Measurements from ENCODE around the gene TK2. TPM values are rescaled to one million over a fixed set of nuclear protein-coding genes. Genes with fewer than 3 reads are reported as not detected.
"Not testable (repeated sequence)": the region's sequence is repeated elsewhere in the genome, so short reads cannot be mapped to it uniquely, and the experiment has no call there.

TK2 gene
- polyA plus RNA-seq, 1 donor: 14.9 TPM

GRCh38 chr16:66507731-66508239 lies 42.1 kb downstream of the TK2 start:
- DNase-seq (ENCODE audit: low read depth): no peak

DNA sequence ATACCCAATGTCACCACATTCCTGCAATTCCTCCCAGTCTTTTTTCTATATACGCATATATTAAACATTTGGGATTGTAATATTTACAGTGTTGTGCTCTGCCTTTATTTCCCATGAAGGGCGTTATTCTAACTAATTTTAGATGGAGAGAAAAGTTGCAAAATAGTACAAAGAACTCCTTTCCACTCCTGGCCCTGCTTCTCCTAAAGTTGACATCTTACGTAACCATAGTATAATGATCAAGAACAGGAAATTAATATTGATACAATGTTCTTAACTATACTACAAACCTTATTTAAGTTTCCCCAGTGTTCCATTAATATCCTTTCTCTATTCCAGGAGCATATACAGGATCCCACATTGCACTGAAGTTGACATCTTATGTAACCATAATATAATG lies 46.3 kb downstream of the TK2 start:
- no peak for DNase-seq (ENCODE audit: low read depth)

DNA sequence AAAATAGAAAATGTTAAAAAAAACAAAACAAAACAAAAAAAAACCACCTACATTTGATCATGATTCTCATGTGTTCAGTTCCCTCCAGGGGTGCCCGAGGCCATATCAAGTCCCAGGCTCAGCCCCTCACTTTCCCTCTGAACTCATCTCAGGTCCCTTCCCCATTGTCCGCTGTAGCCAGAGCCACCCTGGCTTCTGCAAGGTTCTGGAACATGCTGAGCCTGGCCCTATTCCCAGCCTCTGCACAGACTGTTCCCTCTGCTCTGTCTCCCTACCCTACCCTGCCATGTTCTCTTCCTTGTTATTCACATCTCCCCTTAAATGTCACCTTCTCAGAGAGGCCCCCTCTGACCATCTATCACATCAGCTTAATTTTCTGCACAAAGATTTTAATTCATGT lies 46.9 kb downstream of the TK2 start:
- no peak for DNase-seq (ENCODE audit: low read depth)

GRCh38 chr16:66502020-66502913 lies 47.7 kb downstream of the TK2 start:
- DNase-seq (ENCODE audit: low read depth): no peak

- not testable (repeated sequence) for DNase-seq (ENCODE audit: low read depth)
Measured at GRCh38 chr16:66501563-66501962, 48.4 kb downstream of the TK2 start.

- DNase-seq (ENCODE audit: low read depth): not testable (repeated sequence)
Measured at GRCh38 chr16:66497921-66498320, 52.0 kb downstream of the TK2 start.

DNA sequence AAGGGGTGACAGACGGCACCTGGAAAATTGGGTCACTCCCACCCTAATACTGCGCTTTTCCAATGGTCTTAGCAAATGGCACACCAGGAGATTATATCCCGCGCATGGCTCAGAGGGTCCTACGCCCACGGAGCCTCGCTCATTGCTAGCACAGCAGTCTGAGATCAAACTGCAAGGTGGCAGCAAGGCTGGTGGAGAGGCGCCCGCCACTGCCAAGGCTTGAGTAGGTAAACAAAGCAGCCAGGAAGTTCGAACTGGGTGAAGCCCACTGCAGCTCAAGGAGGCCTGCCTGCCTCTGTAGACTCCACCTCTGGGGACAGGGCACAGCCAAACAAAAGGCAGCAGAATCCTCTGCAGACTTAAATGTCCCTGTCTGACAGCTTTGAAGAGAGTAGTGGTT lies 53.7 kb downstream of the TK2 start:
- not testable (repeated sequence) for DNase-seq (ENCODE audit: low read depth)

DNA sequence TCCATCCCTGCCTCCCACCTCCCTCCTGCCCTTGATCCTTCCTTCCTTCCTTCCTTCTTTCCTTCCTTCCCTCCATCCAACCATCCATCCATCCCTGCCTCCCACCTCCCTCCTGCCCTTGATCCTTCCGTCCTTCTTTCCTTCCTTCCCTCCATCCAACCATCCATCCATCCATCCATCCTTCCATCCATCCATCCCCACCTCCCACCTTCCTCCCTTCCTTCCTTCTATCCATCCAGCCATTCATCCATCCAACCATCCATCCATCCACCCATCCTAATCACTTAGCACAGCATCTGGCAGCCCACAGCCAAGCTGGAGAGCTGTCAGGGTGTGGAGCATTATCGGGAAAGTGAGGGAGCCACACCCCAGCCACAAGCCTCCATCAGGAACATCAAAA lies 54.5 kb downstream of the TK2 start:
- DNase-seq (ENCODE audit: low read depth): no peak

- no peak for DNase-seq (ENCODE audit: low read depth)
Measured at GRCh38 chr16:66494916-66495315, 55.0 kb downstream of the TK2 start.

DNA sequence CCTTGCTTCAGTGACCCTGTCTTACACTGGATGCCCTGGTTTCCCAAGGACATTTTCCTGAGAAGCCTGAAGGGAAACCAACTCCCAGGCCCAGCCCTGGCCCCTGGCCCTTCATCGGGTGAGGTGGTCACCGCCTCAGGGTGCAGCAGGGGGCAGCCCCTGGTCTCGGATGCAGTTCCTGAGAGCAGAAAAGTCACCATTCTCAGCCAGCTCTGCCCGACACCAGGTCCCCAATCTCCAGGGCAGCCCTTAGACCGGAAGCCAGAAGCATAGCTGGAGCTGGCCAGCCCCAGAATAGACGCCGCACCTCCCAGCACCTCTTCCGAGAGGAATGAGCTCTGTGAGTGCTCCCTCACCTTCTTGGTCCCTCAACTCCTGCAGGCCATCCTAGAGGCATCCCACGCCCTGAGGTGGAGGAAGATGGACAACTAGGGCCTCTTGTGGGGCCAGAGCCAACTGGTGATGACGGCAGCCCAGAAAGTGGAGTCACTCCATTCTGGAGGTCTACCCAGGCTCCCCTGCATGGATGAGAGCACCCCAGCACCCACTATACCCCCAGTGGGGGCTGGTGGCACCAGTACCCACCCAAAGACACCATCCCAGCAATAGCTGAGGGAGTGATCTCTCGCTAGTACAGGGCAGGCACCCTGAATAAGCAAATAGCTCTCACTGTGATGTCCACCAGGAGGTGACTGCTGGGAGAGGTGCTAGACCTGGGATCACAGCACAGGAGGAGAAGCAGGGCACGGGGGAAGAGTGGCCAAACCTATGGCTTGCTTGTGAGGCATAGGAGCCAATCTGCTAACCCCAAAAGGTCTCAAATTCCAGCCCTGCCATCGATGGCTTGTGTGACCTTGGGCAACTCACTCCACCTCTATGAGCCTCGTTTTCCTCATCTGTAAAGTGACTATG lies 56.2 kb downstream of the TK2 start:
- DNase-seq (ENCODE audit: low read depth): no peak

DNA sequence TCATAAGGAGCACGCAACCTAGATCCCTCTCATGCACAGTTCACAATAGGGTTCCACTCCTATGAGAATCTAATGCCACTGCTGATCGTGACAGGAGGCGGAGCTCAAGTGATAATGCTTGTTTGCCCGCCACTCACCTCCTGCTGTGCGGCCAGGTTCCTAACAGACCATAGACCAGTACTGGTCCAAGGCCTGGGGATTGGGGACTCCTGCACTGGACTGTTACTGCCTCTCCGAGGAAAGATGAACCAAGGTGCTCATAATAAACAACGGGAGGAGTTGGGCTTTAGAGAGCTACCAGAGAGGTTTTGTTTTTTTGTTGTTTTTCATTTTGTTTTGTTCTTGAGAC lies 58.2 kb downstream of the TK2 start:
- DNase-seq (ENCODE audit: low read depth): no peak

DNA sequence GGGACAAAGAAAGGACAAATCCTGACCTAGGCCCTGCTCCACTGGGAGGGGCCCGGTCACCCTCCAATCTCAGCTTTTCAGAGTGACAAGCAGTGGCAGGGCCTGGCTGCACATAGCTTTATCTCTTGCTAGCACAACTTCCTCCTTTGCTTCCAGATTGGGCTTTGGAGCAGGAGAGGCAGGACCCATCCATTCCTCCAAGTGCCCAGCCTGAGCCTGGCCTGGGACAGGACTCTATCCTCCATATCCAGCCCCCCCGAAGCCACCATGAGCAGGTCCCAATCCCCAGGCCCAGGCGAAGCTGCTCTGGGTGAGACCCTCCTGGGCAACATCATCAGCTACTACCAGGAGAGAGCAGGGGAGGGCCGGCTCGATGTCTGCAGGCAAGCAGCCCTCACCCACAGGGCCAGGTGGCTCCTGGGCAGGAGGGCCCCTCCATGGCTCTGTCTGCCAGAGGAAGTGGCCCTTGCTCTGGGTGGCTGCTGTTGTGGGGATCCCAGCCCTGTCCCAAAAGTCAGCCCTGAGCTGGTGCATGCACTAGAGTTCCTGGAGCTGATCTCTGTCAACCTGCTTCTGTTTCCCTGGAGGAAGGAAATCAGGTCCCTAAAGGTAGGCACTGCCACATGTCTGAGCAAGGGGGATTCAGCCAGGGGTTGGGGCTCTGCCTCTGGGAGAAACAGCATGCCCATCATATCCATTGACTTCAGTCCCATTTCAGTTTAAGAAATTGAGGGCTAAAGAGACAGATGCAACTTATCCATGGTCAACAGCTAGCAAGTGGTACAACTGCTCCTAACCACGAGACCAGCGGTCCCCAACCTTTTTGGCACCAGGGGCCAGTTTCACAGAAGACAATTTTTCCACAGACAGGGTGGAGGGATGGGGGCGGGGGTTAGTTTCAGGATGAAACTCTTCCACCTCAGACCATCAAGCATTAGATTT lies 58.9 kb downstream of the TK2 start:
- no peak for DNase-seq (ENCODE audit: low read depth)

DNA sequence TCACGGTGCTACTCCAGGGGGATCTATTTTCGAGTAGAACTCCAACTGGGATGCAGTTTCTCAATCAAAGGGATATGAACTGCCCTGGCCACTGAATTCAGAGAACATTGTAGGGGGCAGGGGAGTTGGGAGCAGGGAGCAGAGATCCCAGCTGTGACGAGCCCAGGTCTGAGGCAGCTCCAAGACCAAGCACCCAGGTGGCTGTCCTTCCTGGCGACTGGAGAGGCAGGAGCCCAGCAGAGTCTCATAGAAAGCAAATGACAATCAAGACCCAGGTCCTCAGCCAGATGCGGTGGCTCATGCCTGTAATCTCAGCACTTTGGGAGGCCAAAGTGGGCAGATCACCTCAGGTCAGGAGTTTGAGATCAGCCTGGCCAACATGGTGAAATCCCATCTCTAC lies 60.1 kb downstream of the TK2 start:
- no peak for DNase-seq (ENCODE audit: low read depth)

DNA sequence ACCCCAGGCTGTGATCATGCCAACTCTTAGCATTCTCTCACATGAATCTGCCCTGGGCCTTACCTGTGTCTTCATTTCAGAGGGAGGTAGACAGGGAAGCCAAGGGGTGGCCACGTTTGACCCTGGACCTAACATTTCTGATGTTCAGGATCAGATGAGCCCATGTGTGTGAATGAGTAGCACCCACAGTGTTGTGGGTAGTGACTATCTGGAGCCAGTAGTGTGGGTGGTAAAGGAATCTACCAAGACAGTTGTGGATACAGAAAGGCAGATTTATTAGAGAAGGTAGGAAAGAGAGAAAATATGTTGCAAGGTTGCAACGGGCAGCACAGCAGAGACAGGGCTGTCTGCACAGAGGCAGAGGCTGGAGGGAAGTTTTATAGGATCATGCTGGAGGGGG lies 60.5 kb downstream of the TK2 start:
- no peak for DNase-seq (ENCODE audit: low read depth)

DNA sequence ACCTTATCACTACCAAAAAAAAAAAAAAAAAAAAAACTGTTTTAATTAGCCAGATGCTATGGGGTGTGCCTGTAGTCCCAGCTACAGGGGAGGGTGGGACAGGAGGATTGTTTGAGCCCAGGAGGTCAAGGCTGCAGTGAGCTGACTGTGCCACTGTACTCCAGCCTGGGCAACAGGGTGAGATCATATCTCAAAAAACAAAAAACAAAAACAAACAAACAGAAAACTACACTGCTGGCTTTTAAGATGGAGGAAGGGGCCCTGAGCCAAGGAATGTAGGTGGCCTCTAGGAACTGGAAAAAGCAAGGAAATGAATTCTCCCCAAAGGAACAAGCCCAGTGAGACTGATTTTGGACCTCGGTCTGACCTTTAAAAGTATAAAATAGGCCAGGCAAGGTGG lies 61.4 kb downstream of the TK2 start:
- no peak for DNase-seq (ENCODE audit: low read depth)

- no peak for DNase-seq (ENCODE audit: low read depth)
Measured at GRCh38 chr16:66487580-66488275, 62.2 kb downstream of the TK2 start.

- peak; percentile 40 for DNase-seq (ENCODE audit: low read depth)
Measured at GRCh38 chr16:66486773-66487579, 62.9 kb downstream of the TK2 start.

DNA sequence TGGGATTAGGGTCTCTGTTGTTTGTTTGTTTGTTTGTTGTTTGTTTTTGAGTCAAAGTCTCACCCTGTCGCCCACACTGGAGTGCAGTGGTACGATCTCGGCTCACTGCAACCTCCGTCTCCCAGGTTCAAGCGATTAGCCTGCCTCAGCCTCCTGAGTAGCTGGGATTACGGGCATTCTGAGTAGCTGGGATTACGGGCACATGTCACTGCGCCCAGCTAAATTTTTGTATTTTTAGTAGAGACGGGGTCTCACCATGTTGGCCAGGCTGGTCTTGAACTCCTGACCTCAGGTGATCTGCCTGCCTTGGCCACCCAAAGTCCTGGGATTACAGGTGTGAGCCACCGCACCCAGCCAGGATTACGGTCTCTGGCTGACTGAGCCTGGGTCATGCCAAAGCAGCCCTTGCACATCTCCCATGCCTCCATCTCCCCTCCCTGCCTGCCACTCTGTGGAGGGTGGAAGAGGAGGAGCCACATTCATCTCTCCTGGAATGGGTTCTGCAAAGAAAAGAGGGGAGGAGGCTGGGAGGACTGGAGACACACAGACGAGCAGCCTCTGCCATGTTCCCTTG lies 63.6 kb downstream of the TK2 start:
- no peak for DNase-seq (ENCODE audit: low read depth)

DNA sequence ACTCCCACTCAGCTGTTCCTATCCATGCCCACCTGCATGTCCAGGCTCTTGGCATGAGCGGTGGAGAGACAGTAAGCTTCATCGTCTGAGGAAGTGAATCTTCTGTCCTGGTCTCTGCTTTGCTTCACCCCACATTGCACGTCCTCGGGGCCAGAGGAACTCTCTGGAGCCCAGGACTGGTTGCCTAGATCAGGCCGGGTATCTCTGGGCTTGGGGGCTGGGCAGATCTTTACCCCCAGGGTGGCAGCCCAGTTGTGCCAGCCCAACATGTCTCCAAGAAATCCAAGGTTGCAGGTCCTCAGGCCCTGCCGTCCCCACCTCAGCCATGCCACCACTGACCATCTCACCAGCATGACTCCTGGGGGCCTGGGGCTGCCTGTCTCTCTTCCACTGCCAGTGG lies 64.5 kb downstream of the TK2 start:
- DNase-seq (ENCODE audit: low read depth): no peak
